AG04449 (cell line): ENCODE data around the gene ABHD17C.

Experiments used
- CTCF ChIA-PET: fragments of 350-600 bp; formaldehyde crosslinking; extraction: SDS; loops from one replicate; lab custom pipeline; 2021; ENCODE audit warnings: antibody characterized with exemption; lab: Yijun Ruan, JAX
- POLR2A ChIA-PET: fragments of 400-600, 350-600 bp; formaldehyde crosslinking; extraction: SDS; loops from one replicate; lab custom pipeline; 2020; ENCODE audit warnings: antibody characterized with exemption, inconsistent platforms; lab: Yijun Ruan, JAX
- DNase-seq: peaks from one replicate; pipeline ENCODE4 v3.0.0-alpha.2; 2010; ENCODE audit warnings: low read depth, low spot score
- H3K4me3 ChIP-seq: 2 replicates; pipeline ENCODE4 v1.5.1; 2011; ENCODE audit warnings: low read depth, mild to moderate bottlenecking, control low read depth, low read length
- CTCF ChIP-seq: IDR thresholded peaks from one replicate; pipeline ENCODE4 v1.5.1; 2011; ENCODE audit warnings: mild to moderate bottlenecking, moderate library complexity, low read length, control low read depth, inconsistent platforms; ENCODE audit not compliant: insufficient read depth; ENCODE audit errors: missing control alignments

The ABHD17C gene

DNA sequence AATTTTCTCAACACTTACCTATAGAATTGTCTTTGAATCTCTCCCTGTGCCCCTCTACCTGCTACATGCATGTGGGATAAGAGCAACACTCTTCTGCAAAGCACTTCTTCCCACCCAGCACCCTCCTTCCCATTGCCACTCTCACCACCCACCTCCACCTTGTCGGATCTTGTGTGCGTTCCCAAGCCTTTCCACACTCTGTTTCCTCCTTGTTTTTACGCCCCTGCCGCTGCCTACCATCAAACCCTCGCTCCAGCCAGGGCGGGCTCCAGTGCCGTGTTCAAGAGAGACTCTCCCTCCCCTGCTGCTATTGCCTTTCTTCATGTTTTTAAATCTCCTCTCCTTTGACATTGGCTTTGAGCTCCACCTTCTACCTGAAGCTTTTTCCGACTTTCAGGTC, 40.2 kb downstream of the ABHD17C start:
- ChIA-PET POLR2A (no interaction called here), CTCF (interaction anchor here (0.9 to 1.6 kb wide), 2 partner anchors 168 to 279 kb away, joined by 3 to 4 read pairs; no protein-coding TSS in a partner anchor)
- no peak for TF ChIP-seq CTCF
- H3K4me3 ChIP-seq, result no peak overlapping the region
- no peak for DNase-seq

DNA sequence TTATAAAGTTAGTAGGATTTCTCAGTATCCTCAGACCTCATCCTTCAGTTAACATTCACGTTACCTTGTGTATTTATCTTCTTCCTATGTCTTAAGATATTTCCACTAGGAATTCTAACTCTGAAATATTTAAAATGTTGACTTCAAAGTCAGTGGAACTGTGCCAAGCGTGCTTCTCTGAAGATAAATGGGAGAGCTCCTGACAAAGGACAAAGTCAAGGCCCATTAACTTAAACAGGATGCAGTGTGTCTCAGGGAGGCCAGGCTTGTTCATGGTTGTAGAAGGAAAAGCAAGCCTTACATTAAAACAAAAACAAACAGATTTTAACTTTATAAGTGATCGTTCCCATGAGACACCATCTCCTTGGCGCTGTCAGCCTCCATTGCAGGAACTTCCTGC, 41.5 kb downstream of the ABHD17C start:
- no peak for TF ChIP-seq CTCF
- DNase-seq, result no peak
- CTCF ChIA-PET, result interaction anchor here (1.0 to 1.6 kb wide), 2 partner anchors 76 to 169 kb away, joined by 3 to 4 read pairs; no protein-coding TSS in a partner anchor
- POLR2A ChIA-PET, result no interaction called here
- H3K4me3 ChIP-seq, result no peak overlapping the region

GRCh38 chr15:80739919-80740318, 44.8 kb downstream of the ABHD17C start:
- DNase-seq, result no peak
- ChIA-PET CTCF (interaction anchor here (0.6 to 1.3 kb wide), 2 partner anchors 10 to 647 kb away, joined by 3 read pairs; no protein-coding TSS in a partner anchor), POLR2A (no interaction called here)
- TF ChIP-seq CTCF, result no peak
- no peak overlapping the region for H3K4me3 ChIP-seq

DNA sequence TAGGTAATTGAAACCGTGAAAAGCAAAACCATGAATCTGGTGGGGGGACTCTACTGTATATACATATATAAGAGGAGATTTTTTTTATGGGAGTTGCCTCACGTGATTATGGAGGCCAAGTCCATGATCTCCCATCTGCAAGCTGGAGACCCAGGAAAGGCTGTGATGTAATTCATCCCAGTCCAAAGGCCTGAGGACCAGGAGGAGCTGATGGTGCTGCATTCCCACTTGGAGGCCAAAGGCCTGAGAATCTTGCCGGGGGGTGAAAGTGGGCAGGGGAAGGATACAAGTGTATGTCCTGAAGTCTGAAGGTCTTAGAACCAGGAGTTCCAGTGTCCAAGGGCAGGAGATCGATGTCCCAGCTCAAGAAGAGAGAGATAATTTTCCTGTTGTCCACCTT, 47.0 kb downstream of the ABHD17C start:
- no peak for DNase-seq
- H3K4me3 ChIP-seq, result no peak overlapping the region
- no peak for TF ChIP-seq CTCF
- POLR2A ChIA-PET, result no interaction called here
- CTCF ChIA-PET, result no interaction called here

GRCh38 chr15:80743189-80743833, 48.2 kb downstream of the ABHD17C start:
- POLR2A ChIA-PET, result no interaction called here
- no peak for TF ChIP-seq CTCF
- no peak overlapping the region for H3K4me3 ChIP-seq
- DNase-seq, result no peak
- CTCF ChIA-PET, result interaction anchor here (2.0 to 2.1 kb wide), 2 partner anchors 9 to 33 kb away, joined by 5 to 9 read pairs; no protein-coding TSS in a partner anchor

- no peak overlapping the region for H3K4me3 ChIP-seq
- ChIA-PET POLR2A (interaction anchor here (1.0 to 1.2 kb wide), 2 partner anchors 48 to 49 kb away, joined by 3 read pairs; partner anchors contain the start of gene ABHD17C), CTCF (interaction anchor here (0.6 to 2.1 kb wide), 6 partner anchors 10 to 522 kb away, joined by 3 to 9 read pairs (median 4); partner anchors contain the start of gene CEMIP)
- no peak for DNase-seq
- TF ChIP-seq CTCF, result no peak
These were observed 49.3 kb downstream of the ABHD17C start for GRCh38 chr15:80744415-80744814.
